Measurements from ENCODE around the gene ERI2.

DNA sequence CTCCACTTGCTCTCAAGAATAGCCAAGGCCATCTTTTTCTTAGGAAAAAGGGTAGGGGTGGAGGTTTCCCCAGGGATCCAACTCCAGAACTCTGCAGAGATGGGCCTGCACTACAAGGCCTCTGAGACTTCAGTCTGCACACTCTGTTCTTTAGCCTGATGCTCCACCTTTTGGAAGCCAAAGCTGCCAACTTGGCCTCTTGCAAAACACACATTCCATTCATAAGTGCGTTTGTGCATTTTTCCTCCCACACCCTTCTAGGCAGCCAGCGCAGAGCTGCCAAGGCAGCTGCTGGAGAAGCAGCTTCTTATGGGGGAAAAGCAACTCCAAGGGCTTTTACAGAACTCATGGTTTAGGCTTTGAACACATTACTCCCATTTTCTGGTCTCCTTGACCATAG lies 45.3 kb upstream of the ERI2 start:
- TF ChIP-seq, protein P1, sequence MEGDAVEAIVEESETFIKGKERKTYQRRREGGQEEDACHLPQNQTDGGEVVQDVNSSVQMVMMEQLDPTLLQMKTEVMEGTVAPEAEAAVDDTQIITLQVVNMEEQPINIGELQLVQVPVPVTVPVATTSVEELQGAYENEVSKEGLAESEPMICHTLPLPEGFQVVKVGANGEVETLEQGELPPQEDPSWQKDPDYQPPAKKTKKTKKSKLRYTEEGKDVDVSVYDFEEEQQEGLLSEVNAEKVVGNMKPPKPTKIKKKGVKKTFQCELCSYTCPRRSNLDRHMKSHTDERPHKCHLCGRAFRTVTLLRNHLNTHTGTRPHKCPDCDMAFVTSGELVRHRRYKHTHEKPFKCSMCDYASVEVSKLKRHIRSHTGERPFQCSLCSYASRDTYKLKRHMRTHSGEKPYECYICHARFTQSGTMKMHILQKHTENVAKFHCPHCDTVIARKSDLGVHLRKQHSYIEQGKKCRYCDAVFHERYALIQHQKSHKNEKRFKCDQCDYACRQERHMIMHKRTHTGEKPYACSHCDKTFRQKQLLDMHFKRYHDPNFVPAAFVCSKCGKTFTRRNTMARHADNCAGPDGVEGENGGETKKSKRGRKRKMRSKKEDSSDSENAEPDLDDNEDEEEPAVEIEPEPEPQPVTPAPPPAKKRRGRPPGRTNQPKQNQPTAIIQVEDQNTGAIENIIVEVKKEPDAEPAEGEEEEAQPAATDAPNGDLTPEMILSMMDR (IDR thresholded peaks at IDR 0.05): peak in 2 of 4 experiments; percentile 25 to 31
- no peak for TF ChIP-seq POLR2A (IDR thresholded peaks at IDR 0.05)
- TF ChIP-seq POLR2AphosphoS5 (IDR thresholded peaks at IDR 0.05): peak; percentile 96
